Smooth muscle cell (in vitro differentiated cells): ENCODE data around the gene LDB1. TPM values are rescaled to one million over a fixed set of nuclear protein-coding genes. Genes with fewer than 3 reads are reported as not detected.

Experiments used
- DNase-seq: peaks from one replicate; lab custom pipeline; 2025; ENCODE audit not compliant: unreplicated experiment; lab: John Stamatoyannopoulos, UW
- H2AFZ ChIP-seq: fragments of 200-600 bp; sonication (generic); 2 replicates; pipeline ENCODE4 v1.6.0; 2016; ENCODE audit warnings: antibody characterized with exemption, low read depth, mild to moderate bottlenecking
- H3F3A ChIP-seq: fragments of 200-600 bp; sonication (generic); 2 replicates; pipeline ENCODE4 v1.6.0; 2017; ENCODE audit warnings: antibody characterized with exemption, low read depth
- H3K27ac ChIP-seq: fragments of 200-600 bp; sonication (generic); 2 replicates; pipeline ENCODE4 v1.5.1; 2016; ENCODE audit warnings: low read depth, mild to moderate bottlenecking
- H3K27me3 ChIP-seq: fragments of 200-600 bp; sonication (generic); 2 replicates; pipeline ENCODE4 v1.6.1; 2016; ENCODE audit warnings: low read depth, mild to moderate bottlenecking
- H3K36me3 ChIP-seq: fragments of 200-600 bp; sonication (generic); 2 replicates; pipeline ENCODE4 v1.5.1; 2016; ENCODE audit warnings: low read depth
- H3K4me1 ChIP-seq: fragments of 200-600 bp; sonication (generic); 2 replicates; pipeline ENCODE4 v1.5.1; 2016; ENCODE audit warnings: low read depth
- H3K4me2 ChIP-seq: fragments of 200-600 bp; sonication (generic); 2 replicates; pipeline ENCODE4 v1.6.0; 2016; ENCODE audit warnings: mild to moderate bottlenecking
- H3K4me3 ChIP-seq: fragments of 200-600 bp; sonication (generic); 2 replicates; pipeline ENCODE4 v1.5.1; 2016; ENCODE audit warnings: mild to moderate bottlenecking
- H3K79me2 ChIP-seq: fragments of 200-600 bp; sonication (generic); 2 replicates; pipeline ENCODE4 v1.6.0; 2016; ENCODE audit warnings: low read depth, mild to moderate bottlenecking
- H3K9ac ChIP-seq: fragments of 200-600 bp; sonication (generic); 2 replicates; pipeline ENCODE4 v1.6.0; 2016; ENCODE audit warnings: low read depth
- H3K9me3 ChIP-seq: fragments of 200-600 bp; sonication (generic); replicated peaks from 2 replicates; pipeline ENCODE4 v1.5.1; 2016; ENCODE audit warnings: low read depth
- H4K20me1 ChIP-seq: fragments of 200-600 bp; sonication (generic); 2 replicates; pipeline ENCODE4 v1.6.0; 2016; ENCODE audit warnings: low read depth
- WGBS: methylation state at CpG from one replicate; pipeline ENCODE4 v1.1.7; 2016; ENCODE audit warnings: low lambda C conversion rate; 5-methylcytosine and 5-hydroxymethylcytosine counted together
- polyA plus RNA-seq: library from polyadenylated mRNA; unstranded; fragments of >200 nt; fragmentation: Nextera tagmentation; extraction: Ambion mirVana; gene quantifications from 2 replicates; pipeline ENCODE4 v1.2.1, GENCODE V29; 2016
- total RNA-seq: library from RNA; depleted of rRNA; stranded (reverse); fragments of >200 nt; gene quantifications from 2 replicates; pipeline ENCODE4 v1.2.3, GENCODE V29; 2014
- TF ChIP-seq, protein P1 (sequence below): fragments of 200-600 bp; sonication (generic); IDR thresholded peaks from 2 replicates; pipeline ENCODE4 v1.5.1; 2017; ENCODE audit warnings: borderline replicate concordance, mild to moderate bottlenecking, antibody characterized with exemption; ENCODE audit not compliant: insufficient read depth, poor library complexity, severe bottlenecking

The LDB1 gene
- total and polyA plus RNA-seq, 2 experiments from 2014 or later = 34.4 to 52.5 TPM

DNA sequence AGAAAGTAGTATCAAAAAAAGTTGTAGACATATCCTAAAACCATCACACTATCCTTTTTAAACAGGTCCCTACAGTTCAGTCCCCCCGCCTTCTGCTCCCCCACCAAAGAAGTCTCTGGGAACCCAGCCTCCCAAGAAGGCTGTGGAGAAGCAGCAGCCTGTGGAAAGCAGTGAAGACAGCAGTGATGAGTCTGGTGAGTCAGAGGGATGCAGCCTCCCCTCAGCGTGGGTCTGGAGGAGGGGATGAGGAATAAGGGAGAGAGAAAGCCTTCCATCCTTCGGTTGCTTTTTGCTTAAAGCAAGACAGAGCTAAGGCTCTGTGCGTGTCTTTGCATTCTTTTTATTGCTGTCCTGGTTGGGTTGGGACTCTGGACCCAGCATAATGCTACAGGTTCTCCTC is 39.7 kb upstream of the LDB1 start:
- no peak overlapping the region for H3K9ac ChIP-seq
- WGBS = 92% methylated on average over 4 of the region's 4 CpGs
- TF ChIP-seq, protein P1, sequence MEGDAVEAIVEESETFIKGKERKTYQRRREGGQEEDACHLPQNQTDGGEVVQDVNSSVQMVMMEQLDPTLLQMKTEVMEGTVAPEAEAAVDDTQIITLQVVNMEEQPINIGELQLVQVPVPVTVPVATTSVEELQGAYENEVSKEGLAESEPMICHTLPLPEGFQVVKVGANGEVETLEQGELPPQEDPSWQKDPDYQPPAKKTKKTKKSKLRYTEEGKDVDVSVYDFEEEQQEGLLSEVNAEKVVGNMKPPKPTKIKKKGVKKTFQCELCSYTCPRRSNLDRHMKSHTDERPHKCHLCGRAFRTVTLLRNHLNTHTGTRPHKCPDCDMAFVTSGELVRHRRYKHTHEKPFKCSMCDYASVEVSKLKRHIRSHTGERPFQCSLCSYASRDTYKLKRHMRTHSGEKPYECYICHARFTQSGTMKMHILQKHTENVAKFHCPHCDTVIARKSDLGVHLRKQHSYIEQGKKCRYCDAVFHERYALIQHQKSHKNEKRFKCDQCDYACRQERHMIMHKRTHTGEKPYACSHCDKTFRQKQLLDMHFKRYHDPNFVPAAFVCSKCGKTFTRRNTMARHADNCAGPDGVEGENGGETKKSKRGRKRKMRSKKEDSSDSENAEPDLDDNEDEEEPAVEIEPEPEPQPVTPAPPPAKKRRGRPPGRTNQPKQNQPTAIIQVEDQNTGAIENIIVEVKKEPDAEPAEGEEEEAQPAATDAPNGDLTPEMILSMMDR = no peak

DNA sequence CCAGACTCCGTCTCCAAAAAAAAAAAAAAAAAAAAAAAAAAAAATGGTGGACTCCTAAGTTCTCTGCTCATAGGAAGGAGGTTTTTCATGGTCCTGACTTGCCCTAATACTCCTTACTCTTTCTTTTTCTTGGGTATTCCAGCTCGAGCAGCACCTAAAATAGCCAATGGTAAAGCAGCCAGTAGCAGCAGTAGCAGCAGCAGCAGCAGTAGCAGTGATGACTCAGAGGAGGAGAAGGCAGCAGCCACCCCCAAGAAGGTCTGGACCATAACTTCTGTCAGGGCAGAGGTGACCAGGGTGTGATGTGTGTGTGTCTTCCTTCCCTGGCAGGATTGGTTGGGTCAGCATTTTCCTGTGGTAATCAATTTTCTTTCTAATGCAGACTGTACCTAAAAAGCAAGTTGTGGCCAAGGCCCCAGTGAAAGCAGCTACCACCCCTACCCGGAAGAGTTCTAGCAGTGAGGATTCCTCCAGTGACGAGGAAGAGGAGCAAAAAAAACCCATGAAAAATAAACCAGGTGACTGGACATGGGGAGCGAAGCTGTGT is 39.0 kb upstream of the LDB1 start:
- Histone ChIP-seq H3K27ac (no peak overlapping the region), H3F3A (no peaks in the 10 kb centered on the region), H3K9me3 (no peaks in the 10 kb centered on the region), H2AFZ (no peak overlapping the region), H3K27me3 (no peaks in the 10 kb centered on the region), H3K9ac (no peak overlapping the region), H3K4me2 (no peak overlapping the region), H3K36me3 (peaks cover 30% of the 10 kb centered on the region), H3K4me1 (no peaks in the 10 kb centered on the region), H3K4me3 (no peak overlapping the region), H3K79me2 (peaks cover 44% of the 10 kb centered on the region), H4K20me1 (peaks cover 48% of the 10 kb centered on the region)
- WGBS = 84% methylated on average over 5 of the region's 5 CpGs
- TF ChIP-seq, protein P1 = no peak
- DNase-seq = no peak

More for the DNA sequence above, 39.7 kb upstream of the LDB1 start:
- Histone ChIP-seq H3K27ac (no peak overlapping the region), H2AFZ (no peak overlapping the region), H3K27me3 (no peaks in the 10 kb centered on the region), H3K9me3 (no peaks in the 10 kb centered on the region), H3K4me1 (no peaks in the 10 kb centered on the region), H3F3A (no peaks in the 10 kb centered on the region), H3K36me3 (peaks cover 30% of the 10 kb centered on the region), H3K4me2 (no peak overlapping the region), H3K4me3 (no peak overlapping the region), H3K79me2 (peaks cover 37% of the 10 kb centered on the region), H4K20me1 (peaks cover 41% of the 10 kb centered on the region)
- no peak for DNase-seq

DNA sequence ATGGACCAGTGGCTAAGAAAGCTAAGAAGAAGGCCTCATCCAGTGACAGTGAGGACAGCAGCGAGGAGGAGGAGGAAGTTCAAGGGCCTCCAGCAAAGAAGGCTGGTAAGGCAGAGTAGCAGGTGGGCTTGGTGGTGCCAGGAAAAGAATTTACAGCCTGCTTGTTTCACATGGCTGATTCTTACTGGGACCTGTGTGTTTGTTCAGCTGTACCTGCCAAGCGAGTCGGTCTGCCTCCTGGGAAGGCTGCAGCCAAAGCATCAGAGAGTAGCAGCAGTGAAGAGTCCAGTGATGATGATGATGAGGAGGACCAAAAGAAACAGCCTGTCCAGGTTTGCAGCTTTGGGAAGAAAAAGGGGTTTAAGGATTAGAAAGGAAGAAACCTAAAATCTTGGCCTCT is 37.1 kb upstream of the LDB1 start:
- Histone ChIP-seq H3K36me3 (peaks cover 30% of the 10 kb centered on the region), H3K4me2 (no peak overlapping the region)
- WGBS = 89% methylated on average over 3 of the region's 3 CpGs

More for the DNA sequence above, 37.1 kb upstream of the LDB1 start:
- TF ChIP-seq, protein P1 = no peak
- Histone ChIP-seq H3K79me2 (peaks cover 60% of the 10 kb centered on the region), H2AFZ (no peak overlapping the region), H3K4me1 (peaks cover 5% of the 10 kb centered on the region), H3K9me3 (no peaks in the 10 kb centered on the region), H3K9ac (no peak overlapping the region), H3F3A (peaks cover 15% of the 10 kb centered on the region), H4K20me1 (peaks cover 54% of the 10 kb centered on the region), H3K4me3 (no peak overlapping the region), H3K27ac (no peak overlapping the region), H3K27me3 (no peaks in the 10 kb centered on the region)
- no peak for DNase-seq
